Ovary (tissue), 9 donors: Measurements from ENCODE around the gene ROR2. TPM values are rescaled to one million over a fixed set of nuclear protein-coding genes. Genes with fewer than 3 reads are reported as not detected.
A peak's percentile ranks its signal among the peaks of the same experiment; 100 is the strongest.

Source experiments
- DNase-seq, 5 donors: peaks; one replicate each; pipeline ENCODE4 v3.0.0-alpha.2; 2019 to 2020
- H3K27ac ChIP-seq, 2 donors: fragments of 200-600 bp; one replicate each; pipeline versions ENCODE4 v1.5.1 to v1.8.0; 2019 to 2022
- H3K27me3 ChIP-seq: fragments of 200-600 bp; one replicate; pipeline ENCODE4 v1.8.0; 2022
- H3K36me3 ChIP-seq: fragments of 200-600 bp; sonication (generic); one replicate; pipeline ENCODE4 v1.5.1; 2019
- H3K4me1 ChIP-seq: one replicate; pipeline ENCODE4 v1.8.1; 2013; ENCODE audit warnings: mild to moderate bottlenecking, moderate library complexity; ENCODE audit not compliant: insufficient read depth
- H3K4me3 ChIP-seq: fragments of 200-600 bp; sonication (generic); one replicate; pipeline ENCODE4 v1.5.1; 2017
- H3K9me3 ChIP-seq, 2 donors: fragments of 200-600 bp in 1 of 2; sonication (generic) in 1 of 2; one replicate each; pipeline versions ENCODE4 v1.5.1 to v1.8.1; 2013 to 2019; ENCODE audit warnings: mild to moderate bottlenecking in 1 of 2, moderate library complexity in 1 of 2
- CTCF ChIP-seq, 3 donors: fragments of 450-650 bp in 2 of 3; fragments of 200-600 bp in 1 of 3; IDR thresholded peaks; one replicate each; pipeline versions ENCODE4 v1.5.1 to v1.8.0; 2016 to 2022; ENCODE audit warnings: antibody characterized with exemption in 3 of 3, mild to moderate bottlenecking in 1 of 3
- EP300 ChIP-seq: sonication (generic); formaldehyde crosslinking; IDR thresholded peaks from one replicate; pipeline ENCODE4 v1.6.1; 2017; ENCODE audit warnings: antibody characterized with exemption
- POLR2A ChIP-seq: fragments of 450-650 bp; IDR thresholded peaks from one replicate; pipeline ENCODE4 v1.6.1; 2017; ENCODE audit warnings: antibody characterized with exemption, mild to moderate bottlenecking, moderate library complexity
- WGBS, 3 donors: extraction: QIAGEN DNeasy Blood & Tissue Kit in 1 of 3; methylation state at CpG; one replicate each; pipeline versions ENCODE4 v1.1.5 to v1.1.7; 2013 to 2017; 5-methylcytosine and 5-hydroxymethylcytosine counted together
- intact Hi-C, 4 donors: fragments of 100-400 bp; cut with DNase I; formaldehyde crosslinking; loops; one replicate each; pipeline versions ENCODE4 v1.11.0 to v1.15.1; 2022 to 2023
- polyA plus RNA-seq, 2 donors: library from polyadenylated mRNA; stranded (reverse); fragments of 200-250 nt in 1 of 2; fragments of 350-450 nt in 1 of 2; fragmentation: Illumina TruSeq in 1 of 2; extraction: RNeasy Lipid Tissue Mini Kit (QIAGEN cat#74804) in 1 of 2; gene quantifications; one replicate each; pipeline ENCODE4 v1.2.3, GENCODE V29; 2013 to 2014
- total RNA-seq, 7 donors: library from RNA; depleted of rRNA in 2 of 7; stranded (reverse); fragments of >200 nt in 2 of 7; fragmentation: NEBNext Ultra II Directional in 3 of 7; extraction: Animal tissue kit (Norgen Biotek cat#: 25700) in 3 of 7; gene quantifications; one replicate each; pipeline versions ENCODE4 v1.1.0 to v1.2.4, GENCODE V29; 2016 to 2023
- donor health status: DM: no; HTN: no; CAD: no; lungs with moderate emphysema.
- donor health status: DM: no; HTN: no; CAD: no.
- donor health status: Bipolar disorder and iron deficiency.
- donor health status: DM: yes; HTN: yes; CAD: no.
- donor health status: DM: no; HTN: no; CAD: no.
- donor health status: DM: yes; HTN: yes; CAD: no.

ROR2 gene
- total and polyA plus RNA-seq, 9 donors, result 11.4 to 35.5 (median 27.7) TPM

- no peak for DNase-seq
- TF ChIP-seq CTCF (IDR thresholded peaks at IDR 0.05), result no peak
- no peak for TF ChIP-seq POLR2A
- TF ChIP-seq EP300, result no peak
- Histone ChIP-seq H3K27ac (no peak overlapping the region), H3K27me3 (no peaks in the 10 kb centered on the region), H3K4me1 (peaks cover 16% of the 10 kb centered on the region), H3K4me3 (no peak overlapping the region), H3K36me3 (no peaks in the 10 kb centered on the region), H3K9me3 (no peaks in the 10 kb centered on the region)
- intact Hi-C loops, result loop anchor here in 1 of 4 donors (5.0 kb wide), 1 partner anchor 50 kb away; no protein-coding TSS in a partner anchor
- WGBS, 3 donors, result 0 to 4% (median 3%) methylated on average over 1 of the region's 1 CpG
These were observed 52.8 kb downstream of the ROR2 start for GRCh38 chr9:91897201-91897600.

GRCh38 chr9:91896513-91897121, 53.4 kb downstream of the ROR2 start:
- peak; percentile 54 to 78 (median 65) for DNase-seq
- intact Hi-C loops, result loop anchor here in 1 of 4 donors (5.0 kb wide), 1 partner anchor 51 kb away; no protein-coding TSS in a partner anchor
- 3 to 8% (median 5%) methylated on average over 11 of the region's 11 CpGs for WGBS, 3 donors
- no peaks in the 10 kb centered on the region for H3K27me3 ChIP-seq
- TF ChIP-seq POLR2A (no peak), EP300 (no peak), CTCF (IDR thresholded peaks at IDR 0.05) (no peak)
- H3K4me3 ChIP-seq, result no peak overlapping the region
- H3K9me3 ChIP-seq, result no peaks in the 10 kb centered on the region
- H3K36me3 ChIP-seq, result no peaks in the 10 kb centered on the region
- H3K27ac ChIP-seq, result peak overlapping the region in 1 of 2 donors; percentile 51
- H3K4me1 ChIP-seq, result peaks cover 16% of the 10 kb centered on the region

DNA sequence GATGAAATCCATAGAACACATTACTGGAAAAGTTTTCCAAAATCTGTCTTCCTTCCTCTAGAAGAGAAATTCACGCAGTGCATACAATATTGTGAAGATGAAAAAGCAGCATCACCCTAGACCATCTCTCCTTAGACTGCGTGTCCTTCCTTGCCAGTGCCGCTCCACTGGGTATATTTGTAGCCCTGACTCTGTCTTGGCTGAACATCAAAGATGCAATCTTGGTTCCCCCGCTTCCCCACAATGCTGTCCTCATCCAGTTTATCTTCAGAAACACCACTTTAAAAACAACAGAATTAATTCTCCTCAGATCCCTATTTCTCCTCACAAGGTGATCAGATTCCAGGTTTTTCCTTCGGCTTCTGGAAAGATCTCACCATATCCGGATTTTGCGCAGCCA, 53.9 kb downstream of the ROR2 start:
- intact Hi-C loops, result loop anchor here in 1 of 4 donors (5.0 kb wide), 1 partner anchor 51 kb away; no protein-coding TSS in a partner anchor
- peaks cover 16% of the 10 kb centered on the region for H3K4me1 ChIP-seq
- no peak for DNase-seq

GRCh38 chr9:91894536-91894935, 55.5 kb downstream of the ROR2 start:
- Histone ChIP-seq H3K9me3 (no peaks in the 10 kb centered on the region), H3K4me3 (no peak overlapping the region), H3K27ac (no peak overlapping the region), H3K27me3 (no peaks in the 10 kb centered on the region), H3K4me1 (peaks cover 15% of the 10 kb centered on the region), H3K36me3 (no peaks in the 10 kb centered on the region)
- no peak for DNase-seq
- TF ChIP-seq CTCF (IDR thresholded peaks at IDR 0.05) (no peak), POLR2A (no peak), EP300 (no peak)
- intact Hi-C loops, result no loop called here
- WGBS, 3 donors, result 38 to 96% (median 47%) methylated on average over 1 of the region's 1 CpG

More for the DNA sequence above, 53.9 kb downstream of the ROR2 start:
- WGBS, 3 donors, result 44 to 74% (median 51%) methylated on average over 7 of the region's 7 CpGs
- Histone ChIP-seq H3K4me3 (no peak overlapping the region), H3K27me3 (no peaks in the 10 kb centered on the region), H3K27ac (peak overlapping the region in 1 of 2 donors; percentile 51), H3K36me3 (no peaks in the 10 kb centered on the region), H3K9me3 (no peaks in the 10 kb centered on the region)
- TF ChIP-seq CTCF (IDR thresholded peaks at IDR 0.05), result no peak
- TF ChIP-seq EP300, result no peak
- TF ChIP-seq POLR2A, result no peak
